Effector memory CD4-positive, alpha-beta T cell (primary cell): ENCODE results near the gene ABLIM2.

Experiments used
- DNase-seq, 3 donors: peaks; one replicate each; pipeline ENCODE4 v3.0.0-alpha.2; 2020
- H3K27ac ChIP-seq: 2 replicates; pipeline ENCODE4 v1.7.0; 2013; ENCODE audit warnings: mild to moderate bottlenecking, low read length, moderate library complexity; ENCODE audit not compliant: insufficient read depth, poor library complexity, severe bottlenecking
- H3K27me3 ChIP-seq: replicated peaks from 2 replicates; pipeline ENCODE4 v1.7.0; 2013; ENCODE audit warnings: mild to moderate bottlenecking, low read length; ENCODE audit not compliant: insufficient read depth, control insufficient read depth, poor library complexity, severe bottlenecking
- H3K36me3 ChIP-seq: 2 replicates; pipeline ENCODE4 v1.7.0; 2013; ENCODE audit warnings: mild to moderate bottlenecking, low read length, moderate library complexity; ENCODE audit not compliant: control insufficient read depth, insufficient read depth
- H3K4me1 ChIP-seq: 2 replicates; pipeline ENCODE4 v1.7.0; 2013; ENCODE audit warnings: low read length, mild to moderate bottlenecking; ENCODE audit not compliant: control insufficient read depth, insufficient read depth, poor library complexity, severe bottlenecking
- H3K4me3 ChIP-seq: 2 replicates; pipeline ENCODE4 v1.7.0; 2013; ENCODE audit warnings: low read length, low read depth, mild to moderate bottlenecking; ENCODE audit not compliant: insufficient read depth, poor library complexity, severe bottlenecking
- H3K9me3 ChIP-seq: 2 replicates; pipeline ENCODE4 v1.7.0; 2013; ENCODE audit warnings: mild to moderate bottlenecking, low read length, moderate library complexity; ENCODE audit not compliant: control insufficient read depth

The ABLIM2 gene

DNA sequence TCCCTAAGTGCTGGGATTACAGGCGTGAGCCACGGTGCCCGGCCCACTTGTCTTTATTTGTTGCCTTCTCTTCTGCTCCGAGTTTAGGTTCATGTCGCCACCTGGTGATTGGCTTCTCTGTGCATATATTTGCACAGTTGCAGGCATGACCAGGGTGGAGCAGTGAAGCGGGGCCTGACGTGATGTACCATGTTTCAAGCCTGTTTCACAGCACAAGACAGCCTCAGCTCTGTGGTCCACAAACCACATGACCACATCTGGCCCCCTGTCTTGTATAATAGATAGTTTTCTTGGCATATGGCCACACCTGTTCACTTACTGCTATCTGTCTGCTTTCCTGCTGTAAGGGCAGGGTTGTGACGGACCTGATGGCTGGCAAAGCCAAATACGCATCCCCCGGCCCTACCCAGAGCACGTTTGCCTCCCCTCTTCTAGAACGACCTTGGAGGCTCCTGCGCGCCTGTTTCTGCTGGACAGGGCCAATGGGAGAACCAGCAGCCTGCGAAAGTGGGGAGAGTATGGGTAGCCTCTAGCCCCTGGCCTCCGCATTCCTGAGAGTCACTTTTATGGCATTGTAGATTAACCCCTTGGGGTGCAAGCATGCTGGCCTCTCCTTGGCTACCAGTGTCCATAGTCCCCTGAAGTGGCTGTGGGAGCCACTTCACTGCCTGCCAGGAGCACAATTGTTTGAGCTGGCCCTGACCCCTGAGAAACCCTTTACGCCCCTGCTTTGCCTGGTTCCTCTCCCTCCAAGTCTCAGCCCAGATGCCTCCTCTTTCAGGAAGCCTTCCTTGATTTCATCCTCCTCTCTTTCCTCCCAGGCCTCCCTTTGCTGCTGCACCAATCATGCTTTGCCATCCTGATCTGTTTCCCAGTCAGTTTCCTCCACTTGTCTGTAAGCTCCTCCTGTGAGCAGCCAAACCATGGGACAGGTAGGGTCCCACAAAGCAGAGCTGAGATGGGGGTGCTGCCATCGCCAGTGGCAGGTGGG, 34.4 kb upstream of the ABLIM2 start:
- H3K36me3 ChIP-seq, result no peaks in the 10 kb centered on the region
- no peak for DNase-seq
- H3K4me3 ChIP-seq, result no peak overlapping the region

DNA sequence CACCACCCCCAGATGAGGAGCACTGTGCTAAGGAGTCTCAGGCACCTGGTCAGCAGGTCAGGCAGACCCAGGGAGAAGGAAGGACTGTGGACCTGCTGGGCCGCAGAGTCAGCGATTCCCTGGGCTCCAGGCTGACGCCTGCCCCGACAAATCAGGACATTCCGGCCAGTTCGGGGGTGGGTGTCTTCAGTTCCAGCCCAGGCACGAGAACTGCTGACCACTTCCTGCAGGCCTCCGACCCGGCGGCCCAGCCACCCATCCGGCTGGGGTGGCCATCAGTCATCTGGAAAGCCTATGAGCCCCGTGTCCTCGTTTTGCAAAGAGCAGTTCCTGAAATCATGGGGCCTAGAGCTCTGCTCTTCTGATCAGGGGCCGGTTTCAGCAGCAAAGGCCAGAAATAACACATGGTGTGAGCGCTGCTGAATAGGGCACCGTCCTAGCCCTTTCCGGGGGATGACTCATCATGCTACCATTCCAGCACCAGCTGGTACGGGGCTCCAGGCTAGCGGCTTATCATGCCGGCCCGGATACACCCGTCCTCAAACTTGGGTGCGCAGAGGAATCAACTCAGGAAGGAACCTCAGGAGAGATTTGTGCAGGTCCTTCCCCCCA, 32.6 kb upstream of the ABLIM2 start:
- H3K27ac ChIP-seq, result no peak overlapping the region
- H3K36me3 ChIP-seq, result no peaks in the 10 kb centered on the region
- H3K9me3 ChIP-seq, result no peaks in the 10 kb centered on the region
- H3K27me3 ChIP-seq, result no peaks in the 10 kb centered on the region
- no peaks in the 10 kb centered on the region for H3K4me1 ChIP-seq
- DNase-seq, result no peak
- H3K4me3 ChIP-seq, result no peak overlapping the region

More for the DNA sequence above, 34.4 kb upstream of the ABLIM2 start:
- Histone ChIP-seq H3K27ac (no peak overlapping the region), H3K9me3 (no peaks in the 10 kb centered on the region), H3K4me1 (no peaks in the 10 kb centered on the region), H3K27me3 (no peaks in the 10 kb centered on the region)

DNA sequence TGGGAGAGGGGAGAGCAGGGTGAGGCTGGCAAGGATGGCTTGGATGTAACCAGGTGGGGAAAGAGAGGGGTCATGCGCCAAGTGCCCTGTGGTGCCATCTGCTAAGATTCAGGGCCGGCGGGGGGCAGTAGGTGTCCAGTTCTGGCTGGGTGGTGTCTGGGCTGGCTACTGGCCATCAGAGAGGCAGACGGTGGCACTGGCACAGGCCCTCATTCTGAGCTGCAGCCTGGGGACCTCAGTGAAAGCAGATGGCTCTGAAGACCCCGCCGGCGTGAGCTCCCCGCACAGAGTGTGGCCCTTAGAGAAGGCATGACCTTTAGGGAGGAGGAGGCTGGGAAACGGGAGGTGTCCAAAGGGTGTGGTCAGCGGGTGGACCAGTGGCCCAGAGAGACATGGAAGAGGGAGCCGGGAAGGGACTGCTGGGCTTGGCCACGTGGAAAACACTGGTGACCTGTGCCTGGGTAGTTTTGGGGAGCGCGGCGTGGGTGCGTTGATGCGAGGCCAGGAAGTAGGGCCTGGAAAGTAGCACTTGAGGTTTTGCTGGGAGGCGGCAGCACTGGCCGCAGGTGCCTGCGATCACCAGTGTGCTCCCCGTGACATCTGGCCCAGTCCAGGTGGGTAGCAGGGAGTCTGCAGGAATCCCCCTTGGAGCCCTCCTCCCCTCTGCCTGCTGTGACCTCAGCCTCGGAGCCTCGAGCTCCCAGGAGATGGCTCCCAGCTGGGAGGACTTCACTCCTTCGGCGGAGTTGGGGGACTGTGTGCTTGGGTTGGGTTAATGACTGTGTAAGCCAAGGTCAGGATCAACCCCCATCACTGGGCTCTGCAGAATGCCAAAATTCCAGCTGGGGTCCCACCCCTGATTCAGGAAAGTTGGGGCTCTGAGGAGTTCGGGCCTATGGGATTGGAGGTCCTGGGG, 31.2 kb upstream of the ABLIM2 start:
- Histone ChIP-seq H3K9me3 (no peaks in the 10 kb centered on the region), H3K4me1 (no peaks in the 10 kb centered on the region), H3K27ac (no peak overlapping the region), H3K4me3 (no peak overlapping the region), H3K27me3 (no peaks in the 10 kb centered on the region), H3K36me3 (no peaks in the 10 kb centered on the region)
- no peak for DNase-seq

DNA sequence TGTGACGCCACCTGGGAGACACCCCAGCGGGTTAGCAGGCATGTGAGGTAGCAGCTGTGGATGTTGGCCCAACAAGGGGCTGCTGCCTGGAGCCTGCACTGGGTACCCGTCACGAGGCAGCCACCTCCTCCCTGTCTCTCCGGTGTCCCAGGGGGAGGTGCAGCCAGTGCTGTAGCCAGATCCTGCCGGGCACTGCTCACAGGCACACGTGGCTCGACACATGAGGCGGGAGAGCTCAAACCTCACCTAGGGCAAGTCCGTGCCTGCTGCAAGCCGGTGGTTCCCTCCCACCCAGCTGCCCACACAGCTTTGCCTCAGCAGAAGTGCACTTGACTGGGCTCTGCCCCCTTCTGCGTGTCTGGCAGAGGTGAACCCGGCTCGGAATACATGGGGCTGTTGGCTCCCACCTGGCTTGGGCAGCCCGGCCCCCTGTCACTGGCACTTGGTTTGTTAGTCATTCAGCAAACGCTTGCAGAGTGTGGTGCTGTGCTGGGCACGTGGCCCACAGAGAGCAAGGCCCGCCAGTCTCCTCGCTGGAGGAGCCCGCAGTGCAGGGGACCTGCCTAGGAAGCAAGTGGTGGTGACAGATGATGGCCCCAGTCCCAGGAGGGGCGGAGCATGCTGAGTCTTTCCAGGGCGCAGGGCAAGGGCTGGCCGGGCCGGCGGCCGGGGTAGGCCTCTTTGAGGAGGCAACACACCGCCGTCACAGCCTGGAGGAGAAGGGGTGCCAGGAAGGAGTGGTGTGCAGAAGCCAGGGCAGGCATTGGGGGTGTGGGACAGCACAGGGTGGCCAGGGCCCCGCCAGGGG, 30.3 kb upstream of the ABLIM2 start:
- Histone ChIP-seq H3K36me3 (no peaks in the 10 kb centered on the region), H3K9me3 (no peaks in the 10 kb centered on the region), H3K27ac (no peak overlapping the region), H3K4me3 (no peak overlapping the region), H3K4me1 (no peaks in the 10 kb centered on the region), H3K27me3 (no peaks in the 10 kb centered on the region)
- no peak for DNase-seq

DNA sequence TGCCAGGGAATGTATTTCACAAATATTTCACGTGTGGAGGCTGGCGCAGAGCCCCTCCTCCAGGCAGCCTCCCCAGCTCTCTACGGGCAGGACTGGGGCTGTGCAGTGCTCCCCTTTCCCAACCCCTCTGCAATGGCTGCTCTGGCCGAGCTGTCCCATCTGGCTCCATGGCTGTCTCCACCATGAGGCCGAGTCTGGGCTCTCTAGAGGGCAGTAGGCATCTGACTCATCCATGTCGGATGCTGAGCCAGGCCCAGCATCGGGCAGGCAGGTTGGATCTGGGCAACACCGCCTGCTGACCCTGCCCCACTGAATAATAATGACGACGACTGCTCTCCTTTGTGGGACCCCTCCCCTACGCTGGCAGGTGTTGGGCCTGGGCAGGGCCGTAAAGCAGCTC, 29.5 kb upstream of the ABLIM2 start:
- Histone ChIP-seq H3K4me1 (no peaks in the 10 kb centered on the region), H3K27ac (no peak overlapping the region), H3K9me3 (no peaks in the 10 kb centered on the region), H3K27me3 (no peaks in the 10 kb centered on the region), H3K4me3 (no peak overlapping the region), H3K36me3 (no peaks in the 10 kb centered on the region)
- no peak for DNase-seq

DNA sequence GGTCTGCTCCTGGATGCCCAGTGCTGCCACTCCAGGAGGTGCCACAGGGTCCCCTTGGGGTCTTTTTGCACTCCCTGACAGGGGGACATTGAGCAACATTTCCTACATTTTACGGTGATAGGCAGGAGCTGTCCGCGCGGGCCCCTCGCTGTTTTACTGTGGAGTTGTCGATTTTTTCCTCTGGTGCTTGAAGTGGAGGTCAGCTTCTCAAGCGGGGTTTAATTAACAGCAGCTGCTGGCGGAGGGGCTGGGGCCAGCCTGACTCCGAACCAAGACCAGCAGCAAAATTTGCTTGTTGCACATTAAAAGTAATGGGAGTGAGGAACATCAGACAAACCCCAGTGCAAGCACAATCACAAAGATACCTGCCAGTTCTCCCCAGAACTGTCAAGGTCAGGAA, 27.3 kb upstream of the ABLIM2 start:
- no peaks in the 10 kb centered on the region for H3K9me3 ChIP-seq
- no peak overlapping the region for H3K4me3 ChIP-seq
- no peak overlapping the region for H3K27ac ChIP-seq
- H3K4me1 ChIP-seq, result no peaks in the 10 kb centered on the region
- no peak for DNase-seq
- no peaks in the 10 kb centered on the region for H3K27me3 ChIP-seq
- no peaks in the 10 kb centered on the region for H3K36me3 ChIP-seq

DNA sequence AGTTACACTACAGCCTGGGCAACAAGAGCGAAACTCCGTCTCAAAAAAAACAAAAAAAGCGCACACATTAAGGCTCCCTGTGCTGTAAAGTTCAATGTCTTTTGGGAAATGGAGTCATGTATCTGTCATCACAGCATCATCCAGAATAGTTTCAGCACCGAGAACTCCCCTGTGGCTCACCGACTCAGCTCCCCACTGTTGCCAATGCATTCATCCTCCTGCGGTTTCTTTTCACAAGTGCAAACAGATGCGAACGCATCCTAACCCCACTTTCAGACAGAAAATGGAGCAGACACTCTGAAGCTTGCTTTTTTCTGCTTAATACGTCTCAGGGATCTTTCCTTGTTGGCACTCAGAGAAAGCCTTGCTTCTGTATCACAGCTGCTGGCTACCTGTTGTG, 26.7 kb upstream of the ABLIM2 start:
- Histone ChIP-seq H3K4me3 (no peak overlapping the region), H3K36me3 (no peaks in the 10 kb centered on the region), H3K4me1 (no peaks in the 10 kb centered on the region), H3K27me3 (no peaks in the 10 kb centered on the region), H3K27ac (no peak overlapping the region), H3K9me3 (no peaks in the 10 kb centered on the region)
- DNase-seq, result no peak

DNA sequence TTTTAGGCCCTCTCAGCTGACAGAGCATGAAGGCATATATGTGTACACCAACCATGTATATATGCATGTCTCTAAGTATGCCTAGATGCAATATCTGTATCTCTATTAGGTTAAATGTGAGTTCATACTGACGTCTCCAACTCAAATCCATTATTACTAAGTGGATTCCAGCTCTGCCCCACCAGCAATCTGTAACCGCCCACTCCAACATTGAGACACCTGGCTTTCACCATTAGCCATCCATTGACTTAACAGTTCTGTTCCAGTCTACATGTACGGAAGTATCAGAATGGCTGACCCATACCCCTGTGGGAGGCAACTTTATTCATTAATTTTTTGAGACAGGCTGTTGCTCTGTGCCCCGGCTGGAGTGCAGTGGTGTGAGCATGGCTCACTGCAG, 25.4 kb upstream of the ABLIM2 start:
- no peaks in the 10 kb centered on the region for H3K4me1 ChIP-seq
- no peak for DNase-seq
- H3K9me3 ChIP-seq, result no peaks in the 10 kb centered on the region
- no peaks in the 10 kb centered on the region for H3K27me3 ChIP-seq
- H3K4me3 ChIP-seq, result no peak overlapping the region
- no peak overlapping the region for H3K27ac ChIP-seq
- no peaks in the 10 kb centered on the region for H3K36me3 ChIP-seq
